Astrocyte (in vitro differentiated cells and primary cell): ENCODE results near the gene PLEKHA7. TPM values are rescaled to one million over a fixed set of nuclear protein-coding genes. Genes with fewer than 3 reads are reported as not detected.

Experiments used
- DNase-seq: peaks from one replicate; pipeline ENCODE4 v3.0.0-alpha.2; 2010; ENCODE audit warnings: low read depth
- FAIRE-seq: peaks from 2 replicates; lab custom pipeline; 2011; peaks lifted over from hg19 to GRCh38; lab: Jason Lieb, UNC
- H2AFZ ChIP-seq: 2 replicates; pipeline ENCODE4 v1.6.0; 2012; ENCODE audit warnings: low read depth, low read length, inconsistent platforms
- H3K27ac ChIP-seq: 2 replicates; pipeline ENCODE4 v1.5.1; 2011; ENCODE audit warnings: low read depth, low read length, inconsistent platforms
- H3K27me3 ChIP-seq: 2 replicates; pipeline ENCODE4 v1.6.0; 2011; ENCODE audit warnings: low read length, inconsistent platforms; ENCODE audit not compliant: insufficient read depth
- H3K36me3 ChIP-seq: 2 replicates; pipeline ENCODE4 v1.5.1; 2011; ENCODE audit warnings: low read length, inconsistent platforms; ENCODE audit not compliant: insufficient read depth
- H3K4me1 ChIP-seq: 2 replicates; pipeline ENCODE4 v1.5.1; 2011; ENCODE audit warnings: low read length, inconsistent platforms; ENCODE audit not compliant: insufficient read depth
- H3K4me2 ChIP-seq: 2 replicates; pipeline ENCODE4 v1.6.0; 2012; ENCODE audit warnings: low read length, inconsistent platforms
- H3K4me3 ChIP-seq: 2 replicates; pipeline ENCODE4 v1.5.1; 2011; ENCODE audit warnings: low read depth, mild to moderate bottlenecking, low read length, inconsistent platforms; ENCODE audit not compliant: insufficient read depth
- H3K79me2 ChIP-seq: 2 replicates; pipeline ENCODE4 v1.6.0; 2012; ENCODE audit warnings: mild to moderate bottlenecking, low read length, inconsistent platforms; ENCODE audit not compliant: insufficient read depth
- H3K9ac ChIP-seq: 2 replicates; pipeline ENCODE4 v1.6.0; 2012; ENCODE audit warnings: mild to moderate bottlenecking, low read length, inconsistent platforms
- H3K9me3 ChIP-seq: 2 replicates; pipeline ENCODE4 v1.5.1; 2012; ENCODE audit warnings: low read depth, mild to moderate bottlenecking, low read length, inconsistent platforms; ENCODE audit not compliant: insufficient read depth
- H4K20me1 ChIP-seq: 2 replicates; pipeline ENCODE4 v1.6.0; 2012; ENCODE audit warnings: low read length, inconsistent platforms; ENCODE audit not compliant: insufficient read depth
- H3K27ac Mint-ChIP-seq: one replicate; pipeline ENCODE4 v1.8.0; 2021; ENCODE audit warnings: mild to moderate bottlenecking, mixed read lengths; ENCODE audit not compliant: unreplicated experiment
- H3K27me3 Mint-ChIP-seq: one replicate; pipeline ENCODE4 v1.8.0; 2021; ENCODE audit warnings: low read depth, mixed read lengths; ENCODE audit not compliant: unreplicated experiment
- H3K36me3 Mint-ChIP-seq: one replicate; pipeline ENCODE4 v1.8.0; 2021; ENCODE audit warnings: low read depth, mixed read lengths; ENCODE audit not compliant: unreplicated experiment
- H3K4me1 Mint-ChIP-seq: one replicate; pipeline ENCODE4 v1.8.0; 2021; ENCODE audit warnings: low read depth, mixed read lengths; ENCODE audit not compliant: unreplicated experiment
- H3K4me3 Mint-ChIP-seq: one replicate; pipeline ENCODE4 v1.8.0; 2021; ENCODE audit warnings: mild to moderate bottlenecking, moderate library complexity, mixed read lengths; ENCODE audit not compliant: unreplicated experiment
- H3K9me3 Mint-ChIP-seq: one replicate; pipeline ENCODE4 v1.8.0; 2021; ENCODE audit warnings: mild to moderate bottlenecking, mixed read lengths; ENCODE audit not compliant: unreplicated experiment
- EZH2 ChIP-seq: IDR thresholded peaks from 2 replicates; pipeline ENCODE4 v1.6.1; 2012; ENCODE audit warnings: mild to moderate bottlenecking, low read length, inconsistent platforms; ENCODE audit not compliant: insufficient read depth
- total RNA-seq: library from RNA; stranded (reverse); gene quantifications from 2 replicates; pipeline ENCODE4 v1.2.1, GENCODE V29; 2021
- TF ChIP-seq, protein P1 (sequence below): IDR thresholded peaks from 2 replicates; pipeline ENCODE4 v1.5.1; 2011; ENCODE audit warnings: low read depth, mild to moderate bottlenecking, inconsistent platforms, low read length, moderate library complexity; ENCODE audit not compliant: insufficient read depth

The PLEKHA7 gene
- total RNA-seq, 1 donor from 2014 or later, result 5.7 TPM

DNA sequence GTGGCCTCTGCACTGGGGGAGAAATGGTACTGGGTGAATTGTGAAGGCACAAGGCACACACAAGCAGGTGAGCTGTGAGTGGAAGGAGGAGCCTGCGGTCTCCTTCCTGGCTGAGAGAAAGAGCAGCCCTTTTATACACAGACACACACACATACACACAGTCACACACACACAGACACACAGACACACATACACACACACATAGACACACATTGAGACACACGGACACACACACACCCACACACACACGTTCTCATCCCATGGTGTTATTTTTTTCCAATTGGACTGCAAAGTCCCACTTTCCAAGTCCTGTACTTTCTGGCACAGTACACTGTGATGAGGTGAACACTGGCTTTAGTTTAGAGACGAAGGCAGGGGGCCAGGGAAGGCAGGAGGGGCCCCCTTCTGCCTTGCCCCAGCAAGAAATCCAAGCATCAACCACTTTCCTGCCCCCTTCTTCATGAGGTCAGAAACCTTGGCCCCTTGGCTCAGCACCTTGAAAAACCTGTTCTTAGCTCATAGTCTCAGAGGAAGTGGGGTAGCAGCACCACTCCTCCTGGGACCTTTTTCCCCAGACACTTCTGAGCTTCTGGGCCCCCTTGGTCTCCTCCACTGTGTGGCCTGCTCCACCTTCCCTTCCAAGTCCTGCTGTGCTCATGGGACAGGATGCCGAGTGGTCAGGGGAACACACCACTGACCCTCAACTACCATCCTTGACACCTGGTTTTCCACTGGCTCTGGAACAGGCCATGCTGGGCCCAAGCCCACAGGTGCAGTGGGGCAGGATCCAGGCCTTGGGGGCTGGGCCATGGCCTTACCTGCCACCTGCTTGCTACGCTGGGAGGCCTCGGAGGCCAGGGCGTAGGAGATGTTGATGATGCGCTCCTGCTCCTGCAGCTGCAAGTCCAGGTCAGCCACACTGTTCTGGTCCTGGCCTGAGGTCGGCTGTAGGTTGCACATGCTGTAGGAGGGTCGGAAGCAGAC, 232.0 kb downstream of the PLEKHA7 start:
- H3K4me3 Mint-ChIP-seq, result no peak overlapping the region
- H3K4me1 ChIP-seq, result peaks cover 4% of the 10 kb centered on the region
- no peaks in the 10 kb centered on the region for H3K9me3 Mint-ChIP-seq
- peaks cover 9% of the 10 kb centered on the region for H3K36me3 Mint-ChIP-seq
- no peak overlapping the region for H3K4me3 ChIP-seq
- no peaks in the 10 kb centered on the region for H3K79me2 ChIP-seq
- no peak for DNase-seq
- no peak for FAIRE-seq
- H4K20me1 ChIP-seq, result no peaks in the 10 kb centered on the region
- H3K9me3 ChIP-seq, result no peaks in the 10 kb centered on the region
- TF ChIP-seq, protein P1, sequence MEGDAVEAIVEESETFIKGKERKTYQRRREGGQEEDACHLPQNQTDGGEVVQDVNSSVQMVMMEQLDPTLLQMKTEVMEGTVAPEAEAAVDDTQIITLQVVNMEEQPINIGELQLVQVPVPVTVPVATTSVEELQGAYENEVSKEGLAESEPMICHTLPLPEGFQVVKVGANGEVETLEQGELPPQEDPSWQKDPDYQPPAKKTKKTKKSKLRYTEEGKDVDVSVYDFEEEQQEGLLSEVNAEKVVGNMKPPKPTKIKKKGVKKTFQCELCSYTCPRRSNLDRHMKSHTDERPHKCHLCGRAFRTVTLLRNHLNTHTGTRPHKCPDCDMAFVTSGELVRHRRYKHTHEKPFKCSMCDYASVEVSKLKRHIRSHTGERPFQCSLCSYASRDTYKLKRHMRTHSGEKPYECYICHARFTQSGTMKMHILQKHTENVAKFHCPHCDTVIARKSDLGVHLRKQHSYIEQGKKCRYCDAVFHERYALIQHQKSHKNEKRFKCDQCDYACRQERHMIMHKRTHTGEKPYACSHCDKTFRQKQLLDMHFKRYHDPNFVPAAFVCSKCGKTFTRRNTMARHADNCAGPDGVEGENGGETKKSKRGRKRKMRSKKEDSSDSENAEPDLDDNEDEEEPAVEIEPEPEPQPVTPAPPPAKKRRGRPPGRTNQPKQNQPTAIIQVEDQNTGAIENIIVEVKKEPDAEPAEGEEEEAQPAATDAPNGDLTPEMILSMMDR, result no peak
- no peak for TF ChIP-seq EZH2
- H3K9ac ChIP-seq, result no peak overlapping the region
- no peak overlapping the region for H3K4me2 ChIP-seq
- no peaks in the 10 kb centered on the region for H3K27me3 ChIP-seq
- H3K27ac Mint-ChIP-seq, result no peak overlapping the region
- no peak overlapping the region for H2AFZ ChIP-seq
- no peak overlapping the region for H3K27ac ChIP-seq
- H3K4me1 Mint-ChIP-seq, result peaks cover 3% of the 10 kb centered on the region
- H3K27me3 Mint-ChIP-seq, result peaks cover 5% of the 10 kb centered on the region
- no peaks in the 10 kb centered on the region for H3K36me3 ChIP-seq

DNA sequence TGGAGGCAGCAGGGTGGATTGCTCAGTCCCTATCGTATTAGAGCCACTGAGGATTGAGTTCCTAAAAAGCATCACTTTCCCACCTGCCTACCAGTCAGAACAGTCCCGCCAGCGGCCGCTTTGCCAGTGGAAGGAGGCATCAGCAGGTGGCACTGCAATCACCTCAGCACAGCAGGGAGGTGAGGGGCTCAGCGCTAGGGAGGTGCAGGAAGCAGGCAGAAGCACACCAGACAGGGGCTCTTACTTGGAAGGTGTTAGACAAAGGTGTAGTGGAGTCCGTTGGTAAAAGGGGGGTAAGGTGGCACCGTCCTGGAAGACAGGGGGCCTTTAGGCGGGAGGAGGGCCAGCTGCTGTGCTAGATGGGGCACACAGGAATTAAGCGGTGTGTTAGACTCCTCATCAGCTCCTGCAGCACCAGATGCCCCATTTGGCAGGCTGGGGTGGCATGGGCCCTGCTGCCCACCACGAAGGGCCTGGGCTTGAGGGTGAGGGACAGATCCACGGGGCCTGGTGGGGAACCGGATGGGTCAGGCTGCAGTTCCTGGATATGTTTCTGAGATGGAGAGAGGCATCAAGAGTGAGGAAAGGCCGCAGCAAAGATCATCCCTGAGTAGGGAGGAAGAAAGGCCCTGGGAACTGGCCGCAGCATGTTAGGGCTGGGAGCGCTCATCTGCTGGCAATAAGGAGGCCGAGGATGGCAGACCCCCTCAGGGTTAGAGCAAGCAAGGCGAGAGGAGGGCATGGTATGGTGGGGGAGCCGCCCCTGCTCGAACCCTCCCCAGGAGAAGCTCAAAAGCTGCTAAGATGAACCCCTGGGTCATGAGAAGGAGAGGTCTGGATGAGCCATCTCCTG, 233.3 kb downstream of the PLEKHA7 start:
- no peak overlapping the region for H3K4me3 ChIP-seq
- Mint-ChIP-seq H3K27ac (no peak overlapping the region), H3K9me3 (no peaks in the 10 kb centered on the region), H3K4me1 (peaks cover 3% of the 10 kb centered on the region), H3K4me3 (no peak overlapping the region), H3K27me3 (peaks cover 5% of the 10 kb centered on the region), H3K36me3 (peaks cover 9% of the 10 kb centered on the region)
- no peak overlapping the region for H2AFZ ChIP-seq
- no peak overlapping the region for H3K27ac ChIP-seq
- no peak overlapping the region for H3K4me2 ChIP-seq
- no peaks in the 10 kb centered on the region for H3K9me3 ChIP-seq
- TF ChIP-seq EZH2, result no peak
- TF ChIP-seq, protein P1, result no peak
- H3K79me2 ChIP-seq, result no peaks in the 10 kb centered on the region
- no peaks in the 10 kb centered on the region for H3K36me3 ChIP-seq
- peaks cover 6% of the 10 kb centered on the region for H3K4me1 ChIP-seq
- DNase-seq (no peak), FAIRE-seq (no peak)
- H3K9ac ChIP-seq, result no peak overlapping the region
- no peaks in the 10 kb centered on the region for H3K27me3 ChIP-seq
- no peaks in the 10 kb centered on the region for H4K20me1 ChIP-seq
